H9 (cell line): Measurements from ENCODE around the gene HSPG2. TPM values are rescaled to one million over a fixed set of nuclear protein-coding genes. Genes with fewer than 3 reads are reported as not detected.

Experiments used
- DNase-seq: peaks from one replicate; pipeline ENCODE4 v3.0.0-alpha.2; 2017
- H2AFZ ChIP-seq: one replicate; pipeline ENCODE4 v1.6.1; 2013; ENCODE audit warnings: mild to moderate bottlenecking, low read length, control low read depth, moderate library complexity
- H2AK5ac ChIP-seq: 2 replicates; pipeline ENCODE4 v1.6.1; 2013; ENCODE audit warnings: low read length, control low read depth, mixed read lengths; ENCODE audit not compliant: insufficient read length
- H2BK120ac ChIP-seq: one replicate; pipeline ENCODE4 v1.6.1; 2013; ENCODE audit warnings: low read depth, mild to moderate bottlenecking, low read length, control low read depth, inconsistent platforms; ENCODE audit not compliant: poor library complexity, severe bottlenecking
- H2BK12ac ChIP-seq: 2 replicates; pipeline ENCODE4 v1.6.1; 2013; ENCODE audit warnings: low read length, control low read depth, mixed read lengths, low read depth; ENCODE audit not compliant: insufficient read length
- H2BK15ac ChIP-seq: 2 replicates; pipeline ENCODE4 v1.6.1; 2013; ENCODE audit warnings: low read depth, low read length, control low read depth
- H2BK20ac ChIP-seq: one replicate; pipeline ENCODE4 v1.6.1; 2013; ENCODE audit warnings: low read depth, mild to moderate bottlenecking, low read length, control low read depth, inconsistent platforms; ENCODE audit not compliant: poor library complexity, severe bottlenecking
- H2BK5ac ChIP-seq: 2 replicates; pipeline ENCODE4 v1.6.1; 2013; ENCODE audit warnings: low read length, control low read depth, mixed read lengths; ENCODE audit not compliant: insufficient read length
- H3K14ac ChIP-seq: 2 replicates; pipeline ENCODE4 v1.6.1; 2013; ENCODE audit warnings: low read length, control low read depth; ENCODE audit not compliant: insufficient read depth
- H3K18ac ChIP-seq: 2 replicates; pipeline ENCODE4 v1.6.1; 2013; ENCODE audit warnings: low read depth, mild to moderate bottlenecking, mixed read lengths, low read length, control low read depth; ENCODE audit not compliant: insufficient read length
- H3K23ac ChIP-seq: 2 replicates; pipeline ENCODE4 v1.6.1; 2013; ENCODE audit warnings: low read length, control low read depth, mixed read lengths, low read depth; ENCODE audit not compliant: insufficient read length
- H3K23me2 ChIP-seq: 2 replicates; pipeline ENCODE4 v1.6.1; 2013; ENCODE audit warnings: low read depth, mild to moderate bottlenecking, mixed read lengths, low read length, control low read depth; ENCODE audit not compliant: insufficient read length, poor library complexity, severe bottlenecking
- H3K27ac ChIP-seq: 2 replicates; pipeline ENCODE4 v1.5.1; 2013; ENCODE audit warnings: low read length, control low read depth, mixed read lengths, low read depth; ENCODE audit not compliant: insufficient read length
- H3K27me3 ChIP-seq: 2 replicates; pipeline ENCODE4 v1.6.1; 2013; ENCODE audit warnings: low read length, control low read depth, inconsistent platforms; ENCODE audit not compliant: insufficient read depth
- H3K4ac ChIP-seq: 2 replicates; pipeline ENCODE4 v1.6.1; 2013; ENCODE audit warnings: low read depth, mild to moderate bottlenecking, control low read depth, inconsistent platforms, low read length, moderate library complexity
- H3K4me1 ChIP-seq: 2 replicates; pipeline ENCODE4 v1.6.1; 2013; ENCODE audit warnings: low read length, control low read depth, inconsistent platforms; ENCODE audit not compliant: insufficient read depth
- H3K4me2 ChIP-seq: 2 replicates; pipeline ENCODE4 v1.6.1; 2013; ENCODE audit warnings: low read length, control low read depth, mixed read lengths; ENCODE audit not compliant: insufficient read length, insufficient read depth
- H3K56ac ChIP-seq: 2 replicates; pipeline ENCODE4 v1.6.1; 2013; ENCODE audit warnings: low read depth, mild to moderate bottlenecking, mixed read lengths, low read length, control low read depth; ENCODE audit not compliant: insufficient read length
- H3K79me1 ChIP-seq: 2 replicates; pipeline ENCODE4 v1.6.1; 2013; ENCODE audit warnings: low read depth, mild to moderate bottlenecking, moderate library complexity, low read length, control low read depth, inconsistent platforms; ENCODE audit not compliant: insufficient read depth, poor library complexity, severe bottlenecking
- H3K79me2 ChIP-seq: 2 replicates; pipeline ENCODE4 v1.6.1; 2013; ENCODE audit warnings: low read length, control low read depth, inconsistent platforms; ENCODE audit not compliant: insufficient read depth
- H3K9ac ChIP-seq: 2 replicates; pipeline ENCODE4 v1.6.1; 2013; ENCODE audit warnings: low read length, control low read depth, mixed read lengths; ENCODE audit not compliant: insufficient read length; ENCODE audit errors: extremely low read depth
- H3K9me3 ChIP-seq: one replicate; pipeline ENCODE4 v1.6.1; 2013; ENCODE audit warnings: low read depth, low read length, inconsistent platforms; ENCODE audit not compliant: control insufficient read depth
- H3T11ph ChIP-seq: one replicate; pipeline ENCODE4 v1.6.1; 2013; ENCODE audit warnings: mild to moderate bottlenecking, low read length, control low read depth, inconsistent platforms
- H4K20me1 ChIP-seq: one replicate; pipeline ENCODE4 v1.6.1; 2013; ENCODE audit not compliant: control insufficient read depth, insufficient read length, insufficient read depth
- H4K5ac ChIP-seq: 2 replicates; pipeline ENCODE4 v1.6.1; 2013; ENCODE audit warnings: low read depth, mild to moderate bottlenecking, mixed read lengths, low read length, control low read depth; ENCODE audit not compliant: insufficient read length
- H4K8ac ChIP-seq: replicated peaks from 2 replicates; pipeline ENCODE4 v1.6.1; 2013; ENCODE audit warnings: low read length, control low read depth, mixed read lengths, low read depth; ENCODE audit not compliant: insufficient read length
- H4K91ac ChIP-seq: 2 replicates; pipeline ENCODE4 v1.6.1; 2013; ENCODE audit warnings: low read depth, mild to moderate bottlenecking, moderate library complexity, mixed read lengths, low read length, control low read depth; ENCODE audit not compliant: insufficient read length
- H3K27ac Mint-ChIP-seq, 3 experiments: 2 replicates in 2 of 3; 3 replicates in 1 of 3; pipeline ENCODE4 v1.8.0; 2020 to 2021; ENCODE audit warnings: mixed read lengths in 3 of 3, mild to moderate bottlenecking in 1 of 3, moderate library complexity in 1 of 3
- H3K27me3 Mint-ChIP-seq: 2 replicates; pipeline ENCODE4 v1.8.0; 2021; ENCODE audit warnings: low read depth, mild to moderate bottlenecking, moderate library complexity, mixed read lengths
- H3K36me3 Mint-ChIP-seq, 3 experiments: 2 replicates in 2 of 3; 3 replicates in 1 of 3; pipeline ENCODE4 v1.8.0; 2020 to 2021; ENCODE audit warnings: low read depth in 3 of 3, mixed read lengths in 3 of 3; ENCODE audit not compliant: insufficient read depth in 1 of 3
- H3K4me1 Mint-ChIP-seq, 2 experiments: 2 replicates each; pipeline ENCODE4 v1.8.0; 2020; ENCODE audit warnings: mixed read lengths in 2 of 2
- H3K4me3 Mint-ChIP-seq, 2 experiments: 2 replicates in 1 of 2; 3 replicates in 1 of 2; pipeline ENCODE4 v1.8.0; 2020 to 2021; ENCODE audit warnings: mild to moderate bottlenecking in 2 of 2, mixed read lengths in 2 of 2, moderate library complexity in 1 of 2
- H3K9me3 Mint-ChIP-seq, 2 experiments: 2 replicates in 1 of 2; 3 replicates in 1 of 2; pipeline ENCODE4 v1.8.0; 2020; ENCODE audit warnings: mild to moderate bottlenecking in 2 of 2, mixed read lengths in 2 of 2, moderate library complexity in 1 of 2
- CTCF ChIP-seq: fragments of 200-600 bp; sonication (generic); conservative IDR thresholded peaks from 3 replicates; pipeline ENCODE4 v1.8.0; 2021; ENCODE audit warnings: antibody characterized with exemption, mild to moderate bottlenecking
- WGBS: extraction: QIAGEN DNeasy Blood & Tissue Kit; methylation state at CpG from one replicate; pipeline ENCODE4 v1.1.7; 2013; ENCODE audit warnings: missing lambda C conversion rate, low lambda C conversion rate, mixed read lengths; ENCODE audit not compliant: insufficient read length; ENCODE audit errors: extremely low coverage; 5-methylcytosine and 5-hydroxymethylcytosine counted together
- total RNA-seq: library from RNA; stranded (reverse); gene quantifications from 2 replicates; pipeline ENCODE4 v1.2.1, GENCODE V29; 2021

HSPG2 gene
- total RNA-seq, 1 experiment from 2014 or later: 90.0 TPM

DNA sequence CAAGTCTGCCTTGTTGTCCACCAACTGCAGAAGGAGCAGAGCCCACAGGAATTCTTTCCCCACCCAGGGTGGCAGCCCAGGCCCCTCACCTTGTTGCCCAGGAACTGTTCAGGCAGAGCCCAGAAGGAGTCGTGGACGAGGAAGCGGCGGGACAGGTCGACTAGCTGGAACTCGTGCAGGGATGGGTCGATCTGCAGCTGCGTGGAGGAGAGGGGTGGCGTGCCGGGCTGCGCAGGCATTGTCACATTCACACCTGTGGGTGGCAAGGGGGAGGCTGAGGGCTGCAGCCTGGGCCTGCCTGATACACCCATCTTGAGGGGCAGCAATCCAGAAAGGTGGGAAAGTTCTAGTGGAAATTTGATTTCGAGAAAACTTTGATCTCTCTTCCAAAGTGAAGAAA lies 55.9 kb downstream of the HSPG2 start:
- no peak overlapping the region for H3K23ac ChIP-seq
- no peak overlapping the region for H4K8ac ChIP-seq
- Mint-ChIP-seq H3K4me1 (no peaks in the 10 kb centered on the region), H3K27me3 (no peaks in the 10 kb centered on the region), H3K9me3 (no peaks in the 10 kb centered on the region), H3K27ac (no peak overlapping the region), H3K36me3 (peaks cover 13 to 61% (median 59%) of the 10 kb centered on the region in 3 experiments), H3K4me3 (no peak overlapping the region)
- H3K79me1 ChIP-seq: no peaks in the 10 kb centered on the region
- H3K27me3 ChIP-seq: no peaks in the 10 kb centered on the region
- H4K91ac ChIP-seq: no peak overlapping the region
- H2BK5ac ChIP-seq: no peak overlapping the region
- no peak overlapping the region for H3K18ac ChIP-seq
- H3K27ac ChIP-seq: no peak overlapping the region
- H3K14ac ChIP-seq: no peak overlapping the region
- H2AK5ac ChIP-seq: no peak overlapping the region
- H2BK120ac ChIP-seq: no peak overlapping the region
- H2BK15ac ChIP-seq: no peak overlapping the region
- no peak for TF ChIP-seq CTCF
- H3K4me2 ChIP-seq: no peak overlapping the region
- no peak overlapping the region for H2BK20ac ChIP-seq
- no peak for DNase-seq
- H3T11ph ChIP-seq: no peak overlapping the region
- WGBS: no CpG with 5 or more reads among the region's 12 CpGs
- no peak overlapping the region for H3K56ac ChIP-seq
- H3K23me2 ChIP-seq: no peaks in the 10 kb centered on the region
- no peaks in the 10 kb centered on the region for H4K20me1 ChIP-seq
- H3K9ac ChIP-seq: no peak overlapping the region
- no peak overlapping the region for H3K4ac ChIP-seq
- no peak overlapping the region for H2AFZ ChIP-seq
- H3K79me2 ChIP-seq: no peaks in the 10 kb centered on the region
- H3K9me3 ChIP-seq: no peaks in the 10 kb centered on the region
- no peak overlapping the region for H4K5ac ChIP-seq
- H2BK12ac ChIP-seq: no peak overlapping the region
- H3K4me1 ChIP-seq: no peaks in the 10 kb centered on the region
